SK-N-SH (cell line): ENCODE results near the gene DEPDC5. TPM values are rescaled to one million over a fixed set of nuclear protein-coding genes. Genes with fewer than 3 reads are reported as not detected.

ENCODE experiments used
- CTCF ChIA-PET: fragments of 300-600, 350-600 bp; formaldehyde crosslinking; extraction: SDS; loops from one replicate; lab custom pipeline; 2021; lab: Yijun Ruan, JAX
- POLR2A ChIA-PET: fragments of 350-600 bp; sonication (Branson Sonifier 250); formaldehyde crosslinking; extraction: SDS; loops from one replicate; lab custom pipeline; 2020; ENCODE audit warnings: antibody characterized with exemption, inconsistent platforms; lab: Yijun Ruan, JAX
- DNase-seq: peaks from one replicate; pipeline ENCODE4 v3.0.0; 2012
- H2AFZ ChIP-seq: fragments of 200-600 bp; sonication (generic); 2 replicates; pipeline ENCODE4 v1.8.1; 2016; ENCODE audit warnings: antibody characterized with exemption, mild to moderate bottlenecking, low read depth
- H3F3A ChIP-seq: fragments of 200-600 bp; sonication (generic); replicated peaks from 2 replicates; pipeline ENCODE3; 2016; ENCODE audit warnings: antibody characterized with exemption, mild to moderate bottlenecking; ENCODE audit not compliant: insufficient read depth
- H3K27ac ChIP-seq, 2 experiments: fragments of 200-500 bp in 1 of 2; fragments of 200-600 bp in 1 of 2; sonication (Bioruptor generic) in 1 of 2; sonication (generic), shearing (Covaris generic) in 1 of 2; 2 replicates each; pipeline versions ENCODE4 v1.5.1 to v1.6.1; 2014 to 2016; ENCODE audit warnings: low read depth in 2 of 2, inconsistent platforms in 1 of 2, low read length in 1 of 2, mild to moderate bottlenecking in 1 of 2, mixed read lengths in 1 of 2
- H3K27me3 ChIP-seq: fragments of 200-600 bp; sonication (generic), shearing (Covaris generic); 2 replicates; pipeline ENCODE4 v1.6.1; 2016; ENCODE audit warnings: mixed run types; ENCODE audit not compliant: insufficient read depth
- H3K36me3 ChIP-seq, 2 experiments: fragments of 200-500 bp in 1 of 2; fragments of 200-600 bp in 1 of 2; sonication (Bioruptor generic) in 1 of 2; sonication (generic) in 1 of 2; replicated peaks in 1 of 2; 2 replicates each; pipeline versions ENCODE3 to v1.5.1; 2014 to 2016; ENCODE audit warnings: low read length in 1 of 2, mild to moderate bottlenecking in 1 of 2; ENCODE audit not compliant: insufficient read depth in 2 of 2, control insufficient read depth in 1 of 2
- H3K4me1 ChIP-seq, 2 experiments: fragments of 200-500 bp in 1 of 2; fragments of 200-600 bp in 1 of 2; sonication (Bioruptor generic) in 1 of 2; sonication (generic), shearing (Covaris generic) in 1 of 2; 2 replicates each; pipeline versions ENCODE4 v1.5.1 to v1.6.1; 2014 to 2016; ENCODE audit warnings: low read depth in 1 of 2, low read length in 1 of 2, mixed run types in 1 of 2; ENCODE audit not compliant: insufficient read depth in 2 of 2, control insufficient read depth in 1 of 2
- H3K4me2 ChIP-seq: fragments of 200-600 bp; sonication (generic), shearing (Covaris generic); 2 replicates; pipeline ENCODE4 v1.6.1; 2017; ENCODE audit warnings: mixed run types
- H3K4me3 ChIP-seq, 2 experiments: fragments of 200-500 bp in 1 of 2; fragments of 200-600 bp in 1 of 2; sonication (Bioruptor generic) in 1 of 2; sonication (generic), shearing (Covaris generic) in 1 of 2; 2 replicates each; pipeline versions ENCODE4 v1.5.1 to v1.8.1; 2014 to 2016; ENCODE audit warnings: low read depth in 2 of 2, inconsistent platforms in 1 of 2, low read length in 1 of 2, mild to moderate bottlenecking in 1 of 2, mixed read lengths in 1 of 2, moderate library complexity in 1 of 2
- H3K79me2 ChIP-seq: fragments of 200-600 bp; sonication (generic); 2 replicates; pipeline ENCODE4 v1.8.1; 2017; ENCODE audit warnings: mild to moderate bottlenecking; ENCODE audit not compliant: insufficient read depth
- H3K9ac ChIP-seq: fragments of 200-600 bp; sonication (generic); 2 replicates; pipeline ENCODE4 v1.6.1; 2017; ENCODE audit warnings: mixed run types
- H3K9me2 ChIP-seq: fragments of 200-600 bp; sonication (generic); 2 replicates; pipeline ENCODE4 v1.6.1; 2017; ENCODE audit warnings: mixed run types
- H3K9me3 ChIP-seq: fragments of 200-600 bp; sonication (generic); 2 replicates; pipeline ENCODE4 v1.6.1; 2017; ENCODE audit warnings: mixed run types, mild to moderate bottlenecking, moderate library complexity
- H4K20me1 ChIP-seq: fragments of 200-600 bp; sonication (generic); 2 replicates; pipeline ENCODE4 v1.6.1; 2017; ENCODE audit warnings: mild to moderate bottlenecking, mixed run types; ENCODE audit not compliant: insufficient read depth
- EZH2phosphoT487 ChIP-seq: fragments of 200-600 bp; sonication (generic); IDR thresholded peaks from 2 replicates; pipeline ENCODE4 v1.6.1; 2017; ENCODE audit warnings: low read depth, mixed run types, mild to moderate bottlenecking, antibody characterized with exemption, moderate library complexity, borderline replicate concordance
- FOXM1 ChIP-seq: IDR thresholded peaks from 2 replicates; pipeline ENCODE4 v1.4.0; 2012; ENCODE audit warnings: low read depth, mild to moderate bottlenecking
- NFIC ChIP-seq: IDR thresholded peaks from 2 replicates; pipeline ENCODE4 v1.4.0; 2012; ENCODE audit warnings: borderline replicate concordance
- NRF1 ChIP-seq: IDR thresholded peaks from 2 replicates; pipeline ENCODE4 v1.6.1; 2012; ENCODE audit warnings: low read depth, mild to moderate bottlenecking, low read length
- POLR2AphosphoS5 ChIP-seq: IDR thresholded peaks from 2 replicates; pipeline ENCODE4 v1.6.1; 2012; ENCODE audit warnings: low read depth, low read length
- RAD21 ChIP-seq: IDR thresholded peaks from 2 replicates; pipeline ENCODE4 v1.6.1; 2012; ENCODE audit warnings: mild to moderate bottlenecking, low read length
- RCOR1 ChIP-seq: fragments of 150-350 bp; IDR thresholded peaks from 2 replicates; pipeline ENCODE4 v1.6.1; 2017; ENCODE audit warnings: antibody characterized with exemption, low read length
- SMC3 ChIP-seq: IDR thresholded peaks from 2 replicates; pipeline ENCODE4 v1.6.1; 2012; ENCODE audit warnings: low read depth, low read length, improper control_type of control experiment
- TCF12 ChIP-seq: IDR thresholded peaks from 2 replicates; pipeline ENCODE4 v1.4.0; 2012
- WGBS: methylation state at CpG from one replicate; pipeline ENCODE4 v1.1.6; 2017; ENCODE audit warnings: low lambda C conversion rate; 5-methylcytosine and 5-hydroxymethylcytosine counted together
- polyA plus RNA-seq, 3 experiments: library from polyadenylated mRNA; depleted of rRNA; stranded (reverse); fragments of >200 nt; gene quantifications; 2 replicates each; pipeline ENCODE4 v1.2.3, GENCODE V29; 2012
- TF ChIP-seq, protein P1 (sequence below): fragments of 200-600 bp; sonication (generic); IDR thresholded peaks from 2 replicates; pipeline ENCODE4 v1.6.1; 2017; ENCODE audit warnings: antibody characterized with exemption, mild to moderate bottlenecking, moderate library complexity
- TF ChIP-seq, protein P2 (sequence below): IDR thresholded peaks from 2 replicates; pipeline ENCODE4 v1.6.1; 2012; ENCODE audit warnings: mild to moderate bottlenecking, low read depth, low read length, moderate library complexity
- TF ChIP-seq, protein P3 (sequence below): IDR thresholded peaks from 2 replicates; pipeline ENCODE4; 2012

DEPDC5 gene
- polyA plus RNA-seq, 1 of the 3 experiments (the other 2 are of a cell fraction), result 7.8 TPM

DNA sequence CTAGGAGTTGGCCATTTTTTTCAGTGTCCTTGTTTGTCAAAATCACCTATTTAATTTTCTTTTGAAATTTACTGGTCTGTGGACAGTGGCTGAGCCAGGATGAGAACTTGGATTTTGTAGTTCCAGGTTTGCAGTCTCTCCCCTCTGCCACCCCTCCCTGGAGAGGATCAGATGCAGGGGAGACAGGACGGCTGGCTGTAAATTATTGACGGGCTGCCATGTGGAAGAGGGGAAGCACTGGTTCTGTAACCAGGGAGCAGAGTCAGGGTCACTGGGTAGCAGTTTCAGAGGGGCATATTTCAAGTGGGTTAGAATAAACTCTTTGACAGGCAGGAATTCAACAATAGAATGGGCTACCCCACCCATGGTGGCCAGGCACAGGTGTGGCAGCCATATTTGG lies 169.9 kb downstream of the DEPDC5 start:
- CTCF ChIA-PET, result no interaction called here
- WGBS, result 91% methylated on average over 2 of the region's 2 CpGs
- no peaks in the 10 kb centered on the region for H4K20me1 ChIP-seq

More for the DNA sequence above, 169.9 kb downstream of the DEPDC5 start:
- H3K27ac ChIP-seq, result no peak overlapping the region
- H2AFZ ChIP-seq, result no peak overlapping the region
- no peak overlapping the region for H3K4me3 ChIP-seq
- no peak overlapping the region for H3K4me2 ChIP-seq
- no peaks in the 10 kb centered on the region for H3K9me2 ChIP-seq
- H3K9me3 ChIP-seq, result no peaks in the 10 kb centered on the region
- no peaks in the 10 kb centered on the region for H3K27me3 ChIP-seq
- peaks cover 0 to 32% of the 10 kb centered on the region in 2 experiments; a peak in 2 of 4 replicates for H3K4me1 ChIP-seq
- H3K9ac ChIP-seq, result no peak overlapping the region
- no peak for TF ChIP-seq RCOR1
- TF ChIP-seq EZH2phosphoT487, result no peak
- no peak for TF ChIP-seq SMC3
- TF ChIP-seq, protein P1, sequence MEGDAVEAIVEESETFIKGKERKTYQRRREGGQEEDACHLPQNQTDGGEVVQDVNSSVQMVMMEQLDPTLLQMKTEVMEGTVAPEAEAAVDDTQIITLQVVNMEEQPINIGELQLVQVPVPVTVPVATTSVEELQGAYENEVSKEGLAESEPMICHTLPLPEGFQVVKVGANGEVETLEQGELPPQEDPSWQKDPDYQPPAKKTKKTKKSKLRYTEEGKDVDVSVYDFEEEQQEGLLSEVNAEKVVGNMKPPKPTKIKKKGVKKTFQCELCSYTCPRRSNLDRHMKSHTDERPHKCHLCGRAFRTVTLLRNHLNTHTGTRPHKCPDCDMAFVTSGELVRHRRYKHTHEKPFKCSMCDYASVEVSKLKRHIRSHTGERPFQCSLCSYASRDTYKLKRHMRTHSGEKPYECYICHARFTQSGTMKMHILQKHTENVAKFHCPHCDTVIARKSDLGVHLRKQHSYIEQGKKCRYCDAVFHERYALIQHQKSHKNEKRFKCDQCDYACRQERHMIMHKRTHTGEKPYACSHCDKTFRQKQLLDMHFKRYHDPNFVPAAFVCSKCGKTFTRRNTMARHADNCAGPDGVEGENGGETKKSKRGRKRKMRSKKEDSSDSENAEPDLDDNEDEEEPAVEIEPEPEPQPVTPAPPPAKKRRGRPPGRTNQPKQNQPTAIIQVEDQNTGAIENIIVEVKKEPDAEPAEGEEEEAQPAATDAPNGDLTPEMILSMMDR, result no peak
- no peak for TF ChIP-seq RAD21
- no peak for TF ChIP-seq FOXM1
- no peak for TF ChIP-seq NRF1
- TF ChIP-seq, protein P2, sequence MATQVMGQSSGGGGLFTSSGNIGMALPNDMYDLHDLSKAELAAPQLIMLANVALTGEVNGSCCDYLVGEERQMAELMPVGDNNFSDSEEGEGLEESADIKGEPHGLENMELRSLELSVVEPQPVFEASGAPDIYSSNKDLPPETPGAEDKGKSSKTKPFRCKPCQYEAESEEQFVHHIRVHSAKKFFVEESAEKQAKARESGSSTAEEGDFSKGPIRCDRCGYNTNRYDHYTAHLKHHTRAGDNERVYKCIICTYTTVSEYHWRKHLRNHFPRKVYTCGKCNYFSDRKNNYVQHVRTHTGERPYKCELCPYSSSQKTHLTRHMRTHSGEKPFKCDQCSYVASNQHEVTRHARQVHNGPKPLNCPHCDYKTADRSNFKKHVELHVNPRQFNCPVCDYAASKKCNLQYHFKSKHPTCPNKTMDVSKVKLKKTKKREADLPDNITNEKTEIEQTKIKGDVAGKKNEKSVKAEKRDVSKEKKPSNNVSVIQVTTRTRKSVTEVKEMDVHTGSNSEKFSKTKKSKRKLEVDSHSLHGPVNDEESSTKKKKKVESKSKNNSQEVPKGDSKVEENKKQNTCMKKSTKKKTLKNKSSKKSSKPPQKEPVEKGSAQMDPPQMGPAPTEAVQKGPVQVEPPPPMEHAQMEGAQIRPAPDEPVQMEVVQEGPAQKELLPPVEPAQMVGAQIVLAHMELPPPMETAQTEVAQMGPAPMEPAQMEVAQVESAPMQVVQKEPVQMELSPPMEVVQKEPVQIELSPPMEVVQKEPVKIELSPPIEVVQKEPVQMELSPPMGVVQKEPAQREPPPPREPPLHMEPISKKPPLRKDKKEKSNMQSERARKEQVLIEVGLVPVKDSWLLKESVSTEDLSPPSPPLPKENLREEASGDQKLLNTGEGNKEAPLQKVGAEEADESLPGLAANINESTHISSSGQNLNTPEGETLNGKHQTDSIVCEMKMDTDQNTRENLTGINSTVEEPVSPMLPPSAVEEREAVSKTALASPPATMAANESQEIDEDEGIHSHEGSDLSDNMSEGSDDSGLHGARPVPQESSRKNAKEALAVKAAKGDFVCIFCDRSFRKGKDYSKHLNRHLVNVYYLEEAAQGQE, result no peak
- no peak for TF ChIP-seq TCF12
- no peak for TF ChIP-seq NFIC
- TF ChIP-seq POLR2AphosphoS5, result no peak
- TF ChIP-seq, protein P3, sequence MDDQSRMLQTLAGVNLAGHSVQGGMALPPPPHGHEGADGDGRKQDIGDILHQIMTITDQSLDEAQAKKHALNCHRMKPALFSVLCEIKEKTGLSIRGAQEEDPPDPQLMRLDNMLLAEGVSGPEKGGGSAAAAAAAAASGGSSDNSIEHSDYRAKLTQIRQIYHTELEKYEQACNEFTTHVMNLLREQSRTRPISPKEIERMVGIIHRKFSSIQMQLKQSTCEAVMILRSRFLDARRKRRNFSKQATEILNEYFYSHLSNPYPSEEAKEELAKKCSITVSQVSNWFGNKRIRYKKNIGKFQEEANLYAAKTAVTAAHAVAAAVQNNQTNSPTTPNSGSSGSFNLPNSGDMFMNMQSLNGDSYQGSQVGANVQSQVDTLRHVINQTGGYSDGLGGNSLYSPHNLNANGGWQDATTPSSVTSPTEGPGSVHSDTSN, result no peak
- DNase-seq, result no peak
- POLR2A ChIA-PET, result no interaction called here
- no peaks in the 10 kb centered on the region for H3F3A ChIP-seq
- no peaks in the 10 kb centered on the region for H3K36me3 ChIP-seq
- H3K79me2 ChIP-seq, result no peaks in the 10 kb centered on the region
